Glomerular endothelial cell (primary cell): ENCODE data around the gene SAXO2. TPM values are rescaled to one million over a fixed set of nuclear protein-coding genes. Genes with fewer than 3 reads are reported as not detected.
"Not testable (repeated sequence)": the region's sequence is repeated elsewhere in the genome, so short reads cannot be mapped to it uniquely, and the experiment has no call there.

Source experiments
- DNase-seq: peaks from one replicate; pipeline ENCODE4 v3.0.0-alpha.2; 2011; ENCODE audit warnings: low read depth, low spot score; ENCODE audit errors: extremely low read depth
- total RNA-seq: library from RNA; depleted of rRNA; stranded (reverse); fragments of >200 nt; gene quantifications from 2 replicates; pipeline ENCODE4 v1.2.3, GENCODE V29; 2015

The SAXO2 gene
- total RNA-seq, 1 donor from 2014 or later = not detected

GRCh38 chr15:82284381-82284780 lies 21.8 kb downstream of the SAXO2 start:
- not testable (repeated sequence) for DNase-seq

- not testable (repeated sequence) for DNase-seq
Measured at GRCh38 chr15:82286475-82286874, 23.9 kb downstream of the SAXO2 start.

- not testable (repeated sequence) for DNase-seq
Measured at GRCh38 chr15:82288202-82288601, 25.6 kb downstream of the SAXO2 start.

GRCh38 chr15:82292271-82292670 lies 29.7 kb downstream of the SAXO2 start:
- DNase-seq = no peak

GRCh38 chr15:82294061-82294690 lies 31.6 kb downstream of the SAXO2 start:
- no peak for DNase-seq

GRCh38 chr15:82297546-82297945 lies 34.9 kb downstream of the SAXO2 start:
- no peak for DNase-seq

GRCh38 chr15:82298032-82298431 lies 35.4 kb downstream of the SAXO2 start:
- DNase-seq = no peak

- DNase-seq = no peak
Measured at GRCh38 chr15:82298520-82298919, 35.9 kb downstream of the SAXO2 start.

- DNase-seq = not testable (repeated sequence)
Measured at GRCh38 chr15:82299511-82299914, 36.9 kb downstream of the SAXO2 start.

GRCh38 chr15:82300326-82300725 lies 37.7 kb downstream of the SAXO2 start:
- DNase-seq = not testable (repeated sequence)

GRCh38 chr15:82300883-82301282 lies 38.3 kb downstream of the SAXO2 start:
- DNase-seq = no peak

GRCh38 chr15:82301296-82302016 lies 38.8 kb downstream of the SAXO2 start:
- DNase-seq = no peak

- no peak for DNase-seq
Measured at GRCh38 chr15:82303956-82304777, 41.5 kb downstream of the SAXO2 start.

- no peak for DNase-seq
Measured at GRCh38 chr15:82304778-82305090, 42.1 kb downstream of the SAXO2 start.

- no peak for DNase-seq
Measured at GRCh38 chr15:82305621-82306048, 43.0 kb downstream of the SAXO2 start.

- no peak for DNase-seq
Measured at GRCh38 chr15:82306791-82307713, 44.4 kb downstream of the SAXO2 start.

GRCh38 chr15:82307714-82308081 lies 45.1 kb downstream of the SAXO2 start:
- no peak for DNase-seq

GRCh38 chr15:82309802-82310201 lies 47.2 kb downstream of the SAXO2 start:
- no peak for DNase-seq

- not testable (repeated sequence) for DNase-seq
Measured at GRCh38 chr15:82311321-82311720, 48.7 kb downstream of the SAXO2 start.

GRCh38 chr15:82312586-82313349 lies 50.1 kb downstream of the SAXO2 start:
- peak; percentile 5 for DNase-seq
